Mesothelial cell of epicardium (in vitro differentiated cells): ENCODE results near the gene CD4. TPM values are rescaled to one million over a fixed set of nuclear protein-coding genes. Genes with fewer than 3 reads are reported as not detected.

ENCODE experiments used
- DNase-seq, 2 experiments: peaks; one replicate each; pipeline ENCODE4 v3.0.0; 2021; ENCODE audit warnings: low spot score in 2 of 2; ENCODE audit not compliant: unreplicated experiment in 2 of 2
- H3K27ac Mint-ChIP-seq: 2 replicates; pipeline ENCODE4 v1.8.0; 2021; ENCODE audit warnings: mixed read lengths
- H3K27me3 Mint-ChIP-seq: 2 replicates; pipeline ENCODE4 v1.8.0; 2021; ENCODE audit warnings: low read depth, mixed read lengths
- H3K36me3 Mint-ChIP-seq: 2 replicates; pipeline ENCODE4 v1.8.0; 2021; ENCODE audit warnings: mixed read lengths
- H3K4me1 Mint-ChIP-seq: 2 replicates; pipeline ENCODE4 v1.8.0; 2021; ENCODE audit warnings: mixed read lengths
- H3K4me3 Mint-ChIP-seq: 2 replicates; pipeline ENCODE4 v1.8.0; 2021; ENCODE audit warnings: mild to moderate bottlenecking, moderate library complexity, mixed read lengths
- H3K9me3 Mint-ChIP-seq: 2 replicates; pipeline ENCODE4 v1.8.0; 2021; ENCODE audit warnings: mixed read lengths
- total RNA-seq: library from RNA; stranded (reverse); gene quantifications from 3 replicates; pipeline ENCODE4 v1.2.1, GENCODE V29; 2021
- TF ChIP-seq, protein P1 (sequence below): fragments of 200-600 bp; sonication (generic); IDR thresholded peaks from one replicate; pipeline ENCODE4 v1.5.0; 2021; ENCODE audit warnings: antibody characterized with exemption; ENCODE audit not compliant: unreplicated experiment

The CD4 gene
- total RNA-seq, 1 donor from 2014 or later, result 3.8 TPM

- peak; percentile 85 to 96 for DNase-seq
- Mint-ChIP-seq H3K9me3 (no peaks in the 10 kb centered on the region), H3K4me1 (peaks cover 13% of the 10 kb centered on the region), H3K4me3 (peak overlapping the region; percentile 79), H3K27ac (peak overlapping the region; percentile 71), H3K27me3 (peaks cover 45% of the 10 kb centered on the region), H3K36me3 (peaks cover 14% of the 10 kb centered on the region)
- TF ChIP-seq, protein P1, sequence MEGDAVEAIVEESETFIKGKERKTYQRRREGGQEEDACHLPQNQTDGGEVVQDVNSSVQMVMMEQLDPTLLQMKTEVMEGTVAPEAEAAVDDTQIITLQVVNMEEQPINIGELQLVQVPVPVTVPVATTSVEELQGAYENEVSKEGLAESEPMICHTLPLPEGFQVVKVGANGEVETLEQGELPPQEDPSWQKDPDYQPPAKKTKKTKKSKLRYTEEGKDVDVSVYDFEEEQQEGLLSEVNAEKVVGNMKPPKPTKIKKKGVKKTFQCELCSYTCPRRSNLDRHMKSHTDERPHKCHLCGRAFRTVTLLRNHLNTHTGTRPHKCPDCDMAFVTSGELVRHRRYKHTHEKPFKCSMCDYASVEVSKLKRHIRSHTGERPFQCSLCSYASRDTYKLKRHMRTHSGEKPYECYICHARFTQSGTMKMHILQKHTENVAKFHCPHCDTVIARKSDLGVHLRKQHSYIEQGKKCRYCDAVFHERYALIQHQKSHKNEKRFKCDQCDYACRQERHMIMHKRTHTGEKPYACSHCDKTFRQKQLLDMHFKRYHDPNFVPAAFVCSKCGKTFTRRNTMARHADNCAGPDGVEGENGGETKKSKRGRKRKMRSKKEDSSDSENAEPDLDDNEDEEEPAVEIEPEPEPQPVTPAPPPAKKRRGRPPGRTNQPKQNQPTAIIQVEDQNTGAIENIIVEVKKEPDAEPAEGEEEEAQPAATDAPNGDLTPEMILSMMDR, result peak; percentile 85
Observed at GRCh38 chr12:6778574-6779550, 10.5 kb upstream of the CD4 start.

DNA sequence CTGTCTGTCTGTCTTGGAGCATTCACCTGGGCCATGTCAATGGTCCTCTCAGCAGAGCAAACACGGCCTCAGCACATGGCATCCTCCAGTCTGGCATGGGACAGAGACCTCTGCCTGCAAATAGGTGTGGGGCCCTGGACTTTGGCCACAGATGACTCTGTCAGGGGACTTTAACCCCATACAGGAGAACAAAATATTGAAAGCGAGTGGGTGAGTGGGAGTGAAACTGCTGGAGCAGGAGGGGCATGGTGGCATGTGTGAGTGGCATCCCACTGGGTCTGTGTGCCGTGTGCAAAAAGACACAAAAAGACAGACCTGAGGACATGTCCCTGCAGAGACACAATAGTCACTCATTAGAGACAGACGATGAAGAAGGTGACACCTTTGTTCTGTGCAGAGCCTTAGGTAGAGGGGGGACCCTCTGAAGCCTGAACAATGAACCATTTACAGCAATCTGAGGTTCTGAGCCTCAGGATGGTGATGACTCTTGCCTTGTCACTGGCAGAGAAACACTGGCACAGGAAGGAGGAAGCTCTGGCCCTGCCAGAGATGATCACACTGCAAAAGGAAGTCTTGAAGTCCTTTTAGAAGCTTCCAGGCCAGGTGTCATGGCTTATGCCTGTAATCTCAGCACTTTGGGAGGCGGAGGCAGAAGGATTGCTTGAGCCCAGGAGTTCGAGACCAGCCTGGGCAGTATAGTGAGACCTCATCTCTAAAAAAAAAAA lies 9.5 kb upstream of the CD4 start:
- peaks cover 10% of the 10 kb centered on the region for H3K36me3 Mint-ChIP-seq
- TF ChIP-seq, protein P1, result no peak
- H3K9me3 Mint-ChIP-seq, result no peaks in the 10 kb centered on the region
- H3K4me1 Mint-ChIP-seq, result peaks cover 13% of the 10 kb centered on the region
- H3K27me3 Mint-ChIP-seq, result peaks cover 35% of the 10 kb centered on the region
- no peak overlapping the region for H3K4me3 Mint-ChIP-seq
- H3K27ac Mint-ChIP-seq, result no peak overlapping the region
- no peak for DNase-seq

- DNase-seq, result no peak
- Mint-ChIP-seq H3K27ac (no peak overlapping the region), H3K27me3 (peaks cover 28% of the 10 kb centered on the region), H3K36me3 (peaks cover 3% of the 10 kb centered on the region), H3K4me1 (peaks cover 13% of the 10 kb centered on the region), H3K9me3 (no peaks in the 10 kb centered on the region), H3K4me3 (no peak overlapping the region)
- TF ChIP-seq, protein P1, result no peak
Observed at GRCh38 chr12:6780573-6780972, 8.8 kb upstream of the CD4 start.

GRCh38 chr12:6782119-6782518 lies 7.2 kb upstream of the CD4 start:
- H3K27ac Mint-ChIP-seq, result no peak overlapping the region
- H3K36me3 Mint-ChIP-seq, result no peaks in the 10 kb centered on the region
- peaks cover 21% of the 10 kb centered on the region for H3K4me1 Mint-ChIP-seq
- H3K27me3 Mint-ChIP-seq, result peaks cover 17% of the 10 kb centered on the region
- H3K4me3 Mint-ChIP-seq, result no peak overlapping the region
- no peaks in the 10 kb centered on the region for H3K9me3 Mint-ChIP-seq
- DNase-seq, result no peak
- TF ChIP-seq, protein P1, result no peak

DNA sequence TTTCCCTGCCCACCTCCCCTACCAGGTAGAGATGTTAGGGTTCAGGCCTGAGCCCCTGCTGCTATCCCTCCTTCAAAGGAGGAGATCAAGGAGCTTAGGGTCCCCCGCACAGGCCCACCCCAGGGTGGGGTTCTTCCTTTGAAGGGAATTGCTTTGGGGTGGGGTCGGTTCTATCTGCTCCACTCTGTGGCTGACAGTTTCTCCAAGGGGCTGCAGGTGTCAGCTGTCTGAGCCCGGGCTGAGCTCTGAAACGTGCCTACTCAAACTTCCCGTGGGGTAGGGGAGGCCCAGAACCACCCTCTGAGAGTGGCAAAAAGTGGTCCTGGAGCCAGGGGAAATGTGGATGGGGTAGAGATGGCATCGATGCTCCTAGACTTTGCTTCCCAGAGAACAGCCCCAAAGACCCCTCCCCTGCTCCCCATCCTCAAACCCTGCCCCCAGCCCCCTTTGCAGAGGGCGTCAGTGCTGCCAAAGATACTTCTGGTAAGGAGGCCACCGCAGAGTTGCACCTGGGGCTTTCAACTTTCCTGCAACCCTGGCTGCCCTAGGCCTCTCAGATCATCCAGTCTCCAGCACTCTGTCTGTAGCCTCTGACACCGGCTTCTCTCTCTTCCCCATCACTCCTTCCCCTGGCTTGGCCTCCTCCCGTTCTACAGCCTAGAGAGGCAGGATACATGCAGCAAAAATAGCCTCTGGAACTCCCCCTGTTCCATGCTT lies 6.3 kb upstream of the CD4 start:
- Mint-ChIP-seq H3K27ac (no peak overlapping the region), H3K9me3 (no peaks in the 10 kb centered on the region), H3K27me3 (peaks cover 9% of the 10 kb centered on the region), H3K36me3 (no peaks in the 10 kb centered on the region), H3K4me3 (no peak overlapping the region), H3K4me1 (peaks cover 20% of the 10 kb centered on the region)
- TF ChIP-seq, protein P1, result no peak
- DNase-seq, result no peak
